Measurements from ENCODE around the gene ATF4. TPM values are rescaled to one million over a fixed set of nuclear protein-coding genes. Genes with fewer than 3 reads are reported as not detected.

The ATF4 gene
- total and polyA plus RNA-seq, 2 of the 13 experiments (the other 11 are each of a cell fraction or from before 2014, with no cell fraction given) = 486 to 1,297 TPM

- TF ChIP-seq ZGPAT (CRISPR knock-in tag; IDR thresholded peaks at IDR 0.05) (0 out of 2 replicates have a peak, but pooled peaks have one; percentile 3), ZNF615 (CRISPR knock-in tag; IDR thresholded peaks at IDR 0.05; ENCODE audit: borderline replicate concordance) (no peak), IRF9 (CRISPR knock-in tag; IDR thresholded peaks at IDR 0.05; ENCODE audit: borderline replicate concordance) (peak; percentile 21; the same call in 1 of the 2 replicates), SRF (IDR thresholded peaks at IDR 0.05; ENCODE audit: low read depth, low read length) (peak; percentile 94), SP1 (IDR thresholded peaks at IDR 0.05) (no peak), SP1 (CRISPR knock-in tag; IDR thresholded peaks at IDR 0.05) (0 out of 2 replicates have a peak, but pooled peaks have one; percentile 39), ZNF605 (CRISPR knock-in tag; IDR thresholded peaks at IDR 0.05) (no peak), STAT6 (CRISPR knock-in tag; IDR thresholded peaks at IDR 0.05; ENCODE audit: borderline replicate concordance) (no peak), SAP130 (CRISPR knock-in tag; IDR thresholded peaks at IDR 0.05; ENCODE audit: low read depth) (0 out of 2 replicates have a peak, but pooled peaks have one; percentile 54), GABPB1 (CRISPR knock-in tag; IDR thresholded peaks at IDR 0.05) (peak; percentile 47; the same call in 1 of the 2 replicates), ZBTB7B (CRISPR knock-in tag; IDR thresholded peaks at IDR 0.05) (peak; percentile 89), IRF2 (CRISPR knock-in tag; IDR thresholded peaks at IDR 0.05) (0 out of 2 replicates have a peak, but pooled peaks have one; percentile 22), TAF1 (CRISPR knock-in tag; IDR thresholded peaks at IDR 0.05) (peak; percentile 30; the same call in 1 of the 2 replicates), SOX13 (IDR thresholded peaks at IDR 0.05) (no peak), SOX13 (CRISPR knock-in tag; conservative IDR thresholded peaks at IDR 0.05 in 1 of 2, IDR thresholded peaks at IDR 0.05 in 1 of 2) (no peak; a peak in 2 of 4 replicates), ZBTB38 (CRISPR knock-in tag; IDR thresholded peaks at IDR 0.05) (peak; percentile 19; the same call in 1 of the 2 replicates), SNAI1 (CRISPR knock-in tag; IDR thresholded peaks at IDR 0.05; ENCODE audit: borderline replicate concordance) (0 out of 2 replicates have a peak, but pooled peaks have one; percentile 31), HMGXB4 (CRISPR knock-in tag; IDR thresholded peaks at IDR 0.05; ENCODE audit: borderline replicate concordance in 1 of 2, low read depth in 1 of 2) (0 out of 4 replicates have a peak, but pooled peaks of 1 of the 2 experiments have one; percentile 67), SRY (CRISPR knock-in tag; IDR thresholded peaks at IDR 0.05) (0 out of 2 replicates have a peak, but pooled peaks have one; percentile 7), KDM4B (CRISPR knock-in tag; IDR thresholded peaks at IDR 0.05) (0 out of 2 replicates have a peak, but pooled peaks have one; percentile 10), RXRB (CRISPR knock-in tag; IDR thresholded peaks at IDR 0.05; ENCODE audit: borderline replicate concordance) (no peak), ZNF619 (CRISPR knock-in tag; IDR thresholded peaks at IDR 0.05) (no peak), RAD51 (IDR thresholded peaks at IDR 0.05; ENCODE audit: borderline replicate concordance) (no peak)
Measured at GRCh38 chr22:39534092-39534506, 13.7 kb downstream of the ATF4 start (continued).

Measured in HepG2 (cell line).